Ectodermal cell (in vitro differentiated cells): ENCODE data around the gene ATP1B3.
"Not testable (repeated sequence)": the region's sequence is repeated elsewhere in the genome, so short reads cannot be mapped to it uniquely, and the experiment has no call there.

Experiments used
- H3K27ac ChIP-seq: 2 replicates; pipeline ENCODE4 v1.7.0; 2013; ENCODE audit warnings: mild to moderate bottlenecking, low read depth, low read length; ENCODE audit not compliant: insufficient read depth, poor library complexity, severe bottlenecking
- H3K27me3 ChIP-seq: 2 replicates; pipeline ENCODE4 v1.7.0; 2013; ENCODE audit warnings: mild to moderate bottlenecking, low read length; ENCODE audit not compliant: insufficient read depth, control insufficient read depth, poor library complexity, severe bottlenecking
- H3K36me3 ChIP-seq: one replicate; pipeline ENCODE4 v1.7.0; 2013; ENCODE audit warnings: low read length; ENCODE audit not compliant: control insufficient read depth, insufficient read depth
- H3K4me1 ChIP-seq: one replicate; pipeline ENCODE4 v1.7.0; 2013; ENCODE audit warnings: low read length; ENCODE audit not compliant: control insufficient read depth, insufficient read depth
- H3K4me3 ChIP-seq: 2 replicates; pipeline ENCODE4 v1.7.0; 2013; ENCODE audit warnings: low read depth, low read length, control low read depth; ENCODE audit not compliant: insufficient read depth
- H3K9me3 ChIP-seq: 2 replicates; pipeline ENCODE4 v1.7.0; 2013; ENCODE audit warnings: mild to moderate bottlenecking, low read length, moderate library complexity; ENCODE audit not compliant: control insufficient read depth
- WGBS, 2 experiments: methylation state at CpG; one replicate each; pipeline ENCODE4 v1.1.7; 2013; ENCODE audit warnings: missing lambda C conversion rate in 2 of 2; 5-methylcytosine and 5-hydroxymethylcytosine counted together

The ATP1B3 gene

GRCh38 chr3:141921316-141921715 lies 44.9 kb downstream of the ATP1B3 start:
- H3K36me3 ChIP-seq: peaks cover 3% of the 10 kb centered on the region
- WGBS, 2 experiments: 95 to 97% methylated on average over 1 to 2 of the region's 2 CpGs
- H3K27me3 ChIP-seq: no peaks in the 10 kb centered on the region
- no peak overlapping the region for H3K27ac ChIP-seq
- no peak overlapping the region for H3K4me3 ChIP-seq
- H3K4me1 ChIP-seq: no peaks in the 10 kb centered on the region
- H3K9me3 ChIP-seq: no peaks in the 10 kb centered on the region

- H3K27me3 ChIP-seq, H3K4me3 ChIP-seq, H3K4me1 ChIP-seq, H3K36me3 ChIP-seq, H3K9me3 ChIP-seq, H3K27ac ChIP-seq: not testable (repeated sequence)
- WGBS, 2 experiments: 91 to 97% methylated on average over 4 to 5 of the region's 5 CpGs
Observed at GRCh38 chr3:141925677-141926076, 49.2 kb downstream of the ATP1B3 start.

GRCh38 chr3:141926929-141927328 lies 50.5 kb downstream of the ATP1B3 start:
- H3K36me3 ChIP-seq: peaks cover 2% of the 10 kb centered on the region
- WGBS, 2 experiments: 94 to 95% methylated on average over 9 of the region's 9 CpGs
- H3K9me3 ChIP-seq: no peaks in the 10 kb centered on the region
- H3K4me1 ChIP-seq: no peaks in the 10 kb centered on the region
- H3K4me3 ChIP-seq: no peak overlapping the region
- H3K27ac ChIP-seq: no peak overlapping the region
- no peaks in the 10 kb centered on the region for H3K27me3 ChIP-seq

- WGBS, 2 experiments: 95 to 97% methylated on average over 15 of the region's 15 CpGs
- no peak overlapping the region for H3K4me3 ChIP-seq
Observed at GRCh38 chr3:141928631-141929270, 52.3 kb downstream of the ATP1B3 start.

GRCh38 chr3:141929341-141929995 lies 53.0 kb downstream of the ATP1B3 start:
- H3K27me3 ChIP-seq: no peaks in the 10 kb centered on the region
- H3K4me1 ChIP-seq: no peaks in the 10 kb centered on the region
- WGBS, 2 experiments: 94 to 95% methylated on average over 7 of the region's 7 CpGs
- no peak overlapping the region for H3K27ac ChIP-seq
- H3K36me3 ChIP-seq: peaks cover 2% of the 10 kb centered on the region
- H3K9me3 ChIP-seq: no peaks in the 10 kb centered on the region
- no peak overlapping the region for H3K4me3 ChIP-seq

More at GRCh38 chr3:141928631-141929270, 52.3 kb downstream of the ATP1B3 start:
- Histone ChIP-seq H3K36me3 (peaks cover 2% of the 10 kb centered on the region), H3K27ac (no peak overlapping the region), H3K27me3 (no peaks in the 10 kb centered on the region), H3K4me1 (no peaks in the 10 kb centered on the region), H3K9me3 (no peaks in the 10 kb centered on the region)

GRCh38 chr3:141930801-141931200 lies 54.4 kb downstream of the ATP1B3 start:
- H3K27ac ChIP-seq: no peak overlapping the region
- WGBS, 2 experiments: 86 to 89% methylated on average over 4 of the region's 4 CpGs
- H3K4me3 ChIP-seq: no peak overlapping the region

GRCh38 chr3:141933421-141934300 lies 57.2 kb downstream of the ATP1B3 start:
- WGBS, 2 experiments: 91 to 93% methylated on average over 16 of the region's 16 CpGs
- H3K4me3 ChIP-seq: no peak overlapping the region
- H3K27me3 ChIP-seq: no peaks in the 10 kb centered on the region
- H3K36me3 ChIP-seq: no peaks in the 10 kb centered on the region
- no peaks in the 10 kb centered on the region for H3K4me1 ChIP-seq
- H3K27ac ChIP-seq: no peak overlapping the region
- no peaks in the 10 kb centered on the region for H3K9me3 ChIP-seq

More at GRCh38 chr3:141930801-141931200, 54.4 kb downstream of the ATP1B3 start:
- H3K4me1 ChIP-seq: no peaks in the 10 kb centered on the region
- peaks cover 2% of the 10 kb centered on the region for H3K36me3 ChIP-seq
- H3K9me3 ChIP-seq: no peaks in the 10 kb centered on the region
- no peaks in the 10 kb centered on the region for H3K27me3 ChIP-seq

GRCh38 chr3:141934354-141934753 lies 57.9 kb downstream of the ATP1B3 start:
- Histone ChIP-seq H3K9me3 (no peaks in the 10 kb centered on the region), H3K36me3 (no peaks in the 10 kb centered on the region), H3K4me1 (no peaks in the 10 kb centered on the region), H3K4me3 (no peak overlapping the region), H3K27ac (no peak overlapping the region), H3K27me3 (no peaks in the 10 kb centered on the region)
- 89 to 94% methylated on average over 4 of the region's 4 CpGs for WGBS, 2 experiments

- Histone ChIP-seq H3K9me3 (no peaks in the 10 kb centered on the region), H3K27me3 (no peaks in the 10 kb centered on the region), H3K36me3 (no peaks in the 10 kb centered on the region), H3K4me1 (no peaks in the 10 kb centered on the region), H3K4me3 (no peak overlapping the region), H3K27ac (no peak overlapping the region)
- 88% methylated on average over 20 of the region's 20 CpGs for WGBS, 2 experiments
Observed at GRCh38 chr3:141938011-141938500, 61.6 kb downstream of the ATP1B3 start.

GRCh38 chr3:141939759-141940158 lies 63.3 kb downstream of the ATP1B3 start:
- no peaks in the 10 kb centered on the region for H3K9me3 ChIP-seq
- no peak overlapping the region for H3K4me3 ChIP-seq
- no peaks in the 10 kb centered on the region for H3K4me1 ChIP-seq
- H3K36me3 ChIP-seq: no peaks in the 10 kb centered on the region
- H3K27ac ChIP-seq: no peak overlapping the region
- no peaks in the 10 kb centered on the region for H3K27me3 ChIP-seq
- WGBS, 2 experiments: 90% methylated on average over 4 of the region's 4 CpGs
